ENCODE measurements around the gene GPC6.

Gene GPC6

GRCh38 chr13:93819331-93819890 is 592.8 kb downstream of the GPC6 start:
- DNase-seq, result no peak

GRCh38 chr13:93824286-93824685 is 597.7 kb downstream of the GPC6 start:
- DNase-seq, result no peak

GRCh38 chr13:93834051-93834450 is 607.4 kb downstream of the GPC6 start:
- DNase-seq, result no peak

GRCh38 chr13:93843082-93843481 is 616.5 kb downstream of the GPC6 start:
- DNase-seq, result no peak

GRCh38 chr13:93847162-93847561 is 620.6 kb downstream of the GPC6 start:
- DNase-seq, result no peak

- DNase-seq, result no peak
Measured at GRCh38 chr13:93848247-93848646, 621.6 kb downstream of the GPC6 start.

GRCh38 chr13:93851236-93851635 is 624.6 kb downstream of the GPC6 start:
- DNase-seq, result no peak

GRCh38 chr13:93853912-93854311 is 627.3 kb downstream of the GPC6 start:
- DNase-seq, result no peak

- DNase-seq, result no peak
Measured at GRCh38 chr13:93857126-93857525, 630.5 kb downstream of the GPC6 start.

- DNase-seq, result no peak
Measured at GRCh38 chr13:93859716-93860115, 633.1 kb downstream of the GPC6 start.

- no peak for DNase-seq
Measured at GRCh38 chr13:93861818-93862217, 635.2 kb downstream of the GPC6 start.

- no peak for DNase-seq
Measured at GRCh38 chr13:93862259-93862658, 635.7 kb downstream of the GPC6 start.

- DNase-seq, result no peak
Measured at GRCh38 chr13:93865235-93865634, 638.6 kb downstream of the GPC6 start.

- no peak for DNase-seq
Measured at GRCh38 chr13:93867481-93867880, 640.9 kb downstream of the GPC6 start.

- no peak for DNase-seq
Measured at GRCh38 chr13:93872376-93872775, 645.8 kb downstream of the GPC6 start.

- no peak for DNase-seq
Measured at GRCh38 chr13:93872786-93873347, 646.3 kb downstream of the GPC6 start.

GRCh38 chr13:93875547-93875946 is 648.9 kb downstream of the GPC6 start:
- DNase-seq, result no peak

- DNase-seq, result no peak
Measured at GRCh38 chr13:93876236-93876635, 649.6 kb downstream of the GPC6 start.

GRCh38 chr13:93878675-93879074 is 652.1 kb downstream of the GPC6 start:
- no peak for DNase-seq

- DNase-seq, result no peak
Measured at GRCh38 chr13:93881411-93881810, 654.8 kb downstream of the GPC6 start.

- no peak for DNase-seq
Measured at GRCh38 chr13:93882086-93882651, 655.6 kb downstream of the GPC6 start.

GRCh38 chr13:93889430-93889951 is 662.9 kb downstream of the GPC6 start:
- no peak for DNase-seq

- DNase-seq, result no peak
Measured at GRCh38 chr13:93899981-93900380, 673.4 kb downstream of the GPC6 start.

Data from amygdala (tissue), 56 donors.